Measurements from ENCODE around the gene MBTPS1. TPM values are rescaled to one million over a fixed set of nuclear protein-coding genes. Genes with fewer than 3 reads are reported as not detected.

MBTPS1 gene
- total RNA-seq, 1 experiment from 2014 or later: 56.1 TPM

- Histone ChIP-seq H3K4me2 (ENCODE audit: low read length) (no peak overlapping the region), H3K79me2 (ENCODE audit: low read length) (no peaks in the 10 kb centered on the region), H4K20me1 (ENCODE audit: low read length) (no peaks in the 10 kb centered on the region), H3K9me3 (ENCODE audit: low read length) (no peaks in the 10 kb centered on the region), H3K27ac (ENCODE audit: low read length) (no peak overlapping the region), H2AFZ (ENCODE audit: low read length) (no peak overlapping the region), H3K9ac (ENCODE audit: low read length) (no peak overlapping the region), H3K4me3 (ENCODE audit: low read length) (no peak overlapping the region), H3K9me2 (replicated peaks; ENCODE audit: low read length) (no peaks in the 10 kb centered on the region), H3K4me1 (ENCODE audit: insufficient read depth, low read length) (no peaks in the 10 kb centered on the region), H3F3A (ENCODE audit: low read length, unreplicated experiment) (no peaks in the 10 kb centered on the region), H3K27me3 (ENCODE audit: low read length) (peaks cover 5% of the 10 kb centered on the region), H3K36me3 (ENCODE audit: low read depth, low read length) (no peaks in the 10 kb centered on the region)
- TF ChIP-seq CTCF (conservative IDR thresholded peaks at IDR 0.05; ENCODE audit: low read depth, low read length): no peak
- no peak for TF ChIP-seq EZH2phosphoT487 (IDR thresholded peaks at IDR 0.05; ENCODE audit: borderline replicate concordance, low read length)
- TF ChIP-seq EZH2 (IDR thresholded peaks at IDR 0.05; ENCODE audit: low read length, unreplicated experiment): no peak
- intact Hi-C loops (cut with micrococcal nuclease): no loop called here
- ATAC-seq (no peak), DNase-seq (no peak)
- no TSS peak for BruUV-seq (replicated peaks)
- ChIA-PET CTCF (no interaction called here), POLR2A (ENCODE audit: unreplicated experiment) (no interaction called here)
These were observed 42.3 kb upstream of the MBTPS1 start for GRCh38 chr16:84159007-84159406.

- no peaks in the 10 kb centered on the region for H3K4me1 ChIP-seq (ENCODE audit: insufficient read depth, low read length)
- no peak; the same call in 1 of the 2 replicates for TF ChIP-seq CTCF (conservative IDR thresholded peaks at IDR 0.05; ENCODE audit: low read depth, low read length)
- TF ChIP-seq EZH2 (IDR thresholded peaks at IDR 0.05; ENCODE audit: low read length, unreplicated experiment): no peak
- TF ChIP-seq EZH2phosphoT487 (IDR thresholded peaks at IDR 0.05; ENCODE audit: borderline replicate concordance, low read length): no peak
- ChIA-PET POLR2A (ENCODE audit: unreplicated experiment) (no interaction called here), CTCF (no interaction called here)
- H3K9ac ChIP-seq (ENCODE audit: low read length): no peak overlapping the region
- H3K36me3 ChIP-seq (ENCODE audit: low read depth, low read length): no peaks in the 10 kb centered on the region
- H3K4me2 ChIP-seq (ENCODE audit: low read length): no peak overlapping the region
- H3K9me2 ChIP-seq (replicated peaks; ENCODE audit: low read length): no peaks in the 10 kb centered on the region
- no TSS peak for BruUV-seq (replicated peaks)
- no peaks in the 10 kb centered on the region for H4K20me1 ChIP-seq (ENCODE audit: low read length)
- no peak overlapping the region for H3K4me3 ChIP-seq (ENCODE audit: low read length)
- no peaks in the 10 kb centered on the region for H3F3A ChIP-seq (ENCODE audit: low read length, unreplicated experiment)
- 0 out of 2 replicates have a peak, but pooled peaks cover 3% of the 10 kb centered on the region for H3K27me3 ChIP-seq (ENCODE audit: low read length)
- intact Hi-C loops (cut with micrococcal nuclease): no loop called here
- no peak overlapping the region for H2AFZ ChIP-seq (ENCODE audit: low read length)
- H3K27ac ChIP-seq (ENCODE audit: low read length): no peak overlapping the region
- H3K9me3 ChIP-seq (ENCODE audit: low read length): no peaks in the 10 kb centered on the region
- ATAC-seq (peak; percentile 18; the same call in 1 of the 2 replicates), DNase-seq (peak; percentile 25)
- H3K79me2 ChIP-seq (ENCODE audit: low read length): no peaks in the 10 kb centered on the region
These were observed 39.6 kb upstream of the MBTPS1 start for GRCh38 chr16:84156342-84156784.

- DNase-seq: no peak
- H3K4me3 ChIP-seq (ENCODE audit: low read length): no peak overlapping the region
- no peaks in the 10 kb centered on the region for H3K36me3 ChIP-seq (ENCODE audit: low read depth, low read length)
- intact Hi-C loops (cut with micrococcal nuclease): no loop called here
- no peaks in the 10 kb centered on the region for H3K79me2 ChIP-seq (ENCODE audit: low read length)
- ChIA-PET POLR2A (ENCODE audit: unreplicated experiment) (no interaction called here), CTCF (no interaction called here)
- 0 out of 2 replicates have a peak, but pooled peaks cover 3% of the 10 kb centered on the region for H3K27me3 ChIP-seq (ENCODE audit: low read length)
- H3K9me2 ChIP-seq (replicated peaks; ENCODE audit: low read length): no peaks in the 10 kb centered on the region
- no peaks in the 10 kb centered on the region for H3F3A ChIP-seq (ENCODE audit: low read length, unreplicated experiment)
- no peak overlapping the region for H2AFZ ChIP-seq (ENCODE audit: low read length)
- H3K9ac ChIP-seq (ENCODE audit: low read length): no peak overlapping the region
- ATAC-seq: no peak
- no peaks in the 10 kb centered on the region for H3K9me3 ChIP-seq (ENCODE audit: low read length)
- TF ChIP-seq CTCF (conservative IDR thresholded peaks at IDR 0.05; ENCODE audit: low read depth, low read length): no peak
- no peak for TF ChIP-seq EZH2phosphoT487 (IDR thresholded peaks at IDR 0.05; ENCODE audit: borderline replicate concordance, low read length)
- no peak for TF ChIP-seq EZH2 (IDR thresholded peaks at IDR 0.05; ENCODE audit: low read length, unreplicated experiment)
- H3K4me2 ChIP-seq (ENCODE audit: low read length): no peak overlapping the region
- no peaks in the 10 kb centered on the region for H4K20me1 ChIP-seq (ENCODE audit: low read length)
- H3K27ac ChIP-seq (ENCODE audit: low read length): no peak overlapping the region
- no peaks in the 10 kb centered on the region for H3K4me1 ChIP-seq (ENCODE audit: insufficient read depth, low read length)
- no TSS peak for BruUV-seq (replicated peaks)
These were observed 39.0 kb upstream of the MBTPS1 start for GRCh38 chr16:84155771-84156170.
